H1 (cell line): ENCODE measurements around the gene TBCA. TPM values are rescaled to one million over a fixed set of nuclear protein-coding genes. Genes with fewer than 3 reads are reported as not detected.

Source experiments
- CTCF ChIA-PET: fragments of 300-600 bp; sonication (Branson Sonifier 250); formaldehyde crosslinking; loops from one replicate; lab custom pipeline; 2021; ENCODE audit not compliant: partially characterized antibody; lab: Charles Lee
- POLR2A ChIA-PET: fragments of 300-600 bp; sonication (Branson Sonifier 250); formaldehyde crosslinking; loops from one replicate; lab custom pipeline; 2021; ENCODE audit warnings: inconsistent platforms; ENCODE audit not compliant: partially characterized antibody; lab: Charles Lee
- DNase-seq, 2 experiments: peaks; one replicate each; pipeline versions ENCODE4 v3.0.0 to v3.0.0-alpha.2; 2010 to 2022; ENCODE audit warnings: low spot score in 2 of 2, low read depth in 1 of 2, mixed read lengths in 1 of 2
- FAIRE-seq: peaks from 2 replicates; lab custom pipeline; 2011; peaks lifted over from hg19 to GRCh38; lab: Jason Lieb, UNC
- H2AFZ ChIP-seq: 2 replicates; pipeline ENCODE4 v1.8.1; 2012; ENCODE audit warnings: low read length, inconsistent platforms
- H2AK5ac ChIP-seq: 2 replicates; pipeline ENCODE4 v1.6.1; 2013; ENCODE audit warnings: low read depth, low read length
- H2BK120ac ChIP-seq: replicated peaks from 2 replicates; pipeline ENCODE3; 2013; ENCODE audit warnings: low read depth, low read length, inconsistent platforms
- H2BK12ac ChIP-seq: 2 replicates; pipeline ENCODE4 v1.6.1; 2013; ENCODE audit warnings: low read depth, low read length
- H2BK15ac ChIP-seq: 2 replicates; pipeline ENCODE4 v1.6.1; 2013; ENCODE audit warnings: low read length
- H2BK20ac ChIP-seq: 2 replicates; pipeline ENCODE4 v1.6.1; 2013; ENCODE audit warnings: low read length
- H2BK5ac ChIP-seq: 2 replicates; pipeline ENCODE4 v1.6.1; 2013; ENCODE audit warnings: low read depth, low read length
- H3K14ac ChIP-seq: 2 replicates; pipeline ENCODE4 v1.6.1; 2013; ENCODE audit warnings: inconsistent platforms; ENCODE audit not compliant: insufficient read length
- H3K18ac ChIP-seq: 2 replicates; pipeline ENCODE4 v1.6.1; 2013; ENCODE audit warnings: low read length; ENCODE audit errors: extremely low read depth
- H3K23ac ChIP-seq: 2 replicates; pipeline ENCODE4 v1.6.1; 2013; ENCODE audit warnings: inconsistent platforms; ENCODE audit not compliant: insufficient read length
- H3K23me2 ChIP-seq: 2 replicates; pipeline ENCODE4 v1.6.1; 2013; ENCODE audit warnings: low read depth, low read length
- H3K27ac ChIP-seq: 2 replicates; pipeline ENCODE4 v1.6.1; 2011; ENCODE audit warnings: low read depth, low read length, inconsistent platforms
- H3K27me3 ChIP-seq, 4 experiments: replicated peaks in 1 of 4; 1 replicate in 1 of 4; 2 replicates in 3 of 4; pipeline versions ENCODE4 v1.6.1 to v1.8.1; 2011 to 2013; ENCODE audit warnings: low read length in 3 of 4, mild to moderate bottlenecking in 3 of 4, inconsistent platforms in 2 of 4, mixed read lengths in 2 of 4, moderate library complexity in 1 of 4; ENCODE audit not compliant: control insufficient read depth in 3 of 4, insufficient read depth in 3 of 4; ENCODE audit errors: extremely low read depth in 1 of 4
- H3K36me3 ChIP-seq, 4 experiments: 2 replicates each; pipeline versions ENCODE4 v1.6.1 to v1.8.1; 2011 to 2013; ENCODE audit warnings: mild to moderate bottlenecking in 4 of 4, low read length in 3 of 4, moderate library complexity in 2 of 4, control low read depth in 1 of 4, inconsistent platforms in 1 of 4; ENCODE audit not compliant: insufficient read depth in 4 of 4, control insufficient read depth in 2 of 4
- H3K4ac ChIP-seq: replicated peaks from 2 replicates; pipeline ENCODE3; 2013; ENCODE audit warnings: low read length, low read depth, mixed read lengths, inconsistent platforms; ENCODE audit not compliant: insufficient read length
- H3K4me1 ChIP-seq, 4 experiments: replicated peaks in 1 of 4; 1 replicate in 1 of 4; 2 replicates in 3 of 4; pipeline versions ENCODE4 v1.6.1 to v1.8.1; 2011 to 2013; ENCODE audit warnings: low read length in 3 of 4, inconsistent platforms in 2 of 4, mixed read lengths in 1 of 4; ENCODE audit not compliant: insufficient read depth in 4 of 4, control insufficient read depth in 3 of 4
- H3K4me2 ChIP-seq, 2 experiments: 2 replicates each; pipeline versions ENCODE4 v1.6.1 to v1.8.1; 2011 to 2013; ENCODE audit warnings: low read depth in 2 of 2, low read length in 2 of 2, control low read depth in 1 of 2, inconsistent platforms in 1 of 2, mild to moderate bottlenecking in 1 of 2; ENCODE audit not compliant: insufficient read depth in 1 of 2
- H3K4me3 ChIP-seq, 4 experiments: fragments of 200-600, 300-600 bp in 1 of 4; sonication (generic), shearing (Covaris generic), sonication (Bioruptor Twin) in 1 of 4; 2 replicates each; pipeline versions ENCODE4 v1.5.1 to v1.8.1; 2011 to 2016; ENCODE audit warnings: low read length in 4 of 4, low read depth in 3 of 4, control low read depth in 2 of 4, inconsistent platforms in 2 of 4, mild to moderate bottlenecking in 2 of 4, mixed read lengths in 1 of 4, moderate library complexity in 1 of 4; ENCODE audit not compliant: insufficient read depth in 2 of 4; ENCODE audit errors: extremely low read depth in 1 of 4
- H3K56ac ChIP-seq: replicated peaks from 2 replicates; pipeline ENCODE3; 2013; ENCODE audit warnings: low read depth, mild to moderate bottlenecking, mixed read lengths, low read length, inconsistent platforms; ENCODE audit not compliant: insufficient read length
- H3K79me1 ChIP-seq: 2 replicates; pipeline ENCODE4 v1.6.1; 2013; ENCODE audit warnings: low read depth, low read length, control low read depth
- H3K79me2 ChIP-seq, 2 experiments: 2 replicates each; pipeline versions ENCODE4 v1.6.1 to v1.8.1; 2012 to 2013; ENCODE audit warnings: low read length in 2 of 2, mild to moderate bottlenecking in 2 of 2, inconsistent platforms in 1 of 2; ENCODE audit not compliant: insufficient read depth in 2 of 2, control insufficient read depth in 1 of 2
- H3K9ac ChIP-seq, 4 experiments: replicated peaks in 1 of 4; 1 replicate in 1 of 4; 2 replicates in 3 of 4; pipeline versions ENCODE4 v1.6.1 to v1.8.1; 2011 to 2013; ENCODE audit warnings: low read depth in 3 of 4, low read length in 3 of 4, control low read depth in 2 of 4, mild to moderate bottlenecking in 2 of 4, moderate library complexity in 2 of 4, inconsistent platforms in 1 of 4; ENCODE audit errors: extremely low read depth in 1 of 4
- H3K9me3 ChIP-seq, 2 experiments: 2 replicates each; pipeline versions ENCODE4 v1.6.1 to v1.8.1; 2012 to 2013; ENCODE audit warnings: mild to moderate bottlenecking in 2 of 2, moderate library complexity in 2 of 2, control low read depth in 1 of 2, inconsistent platforms in 1 of 2, low read depth in 1 of 2, low read length in 1 of 2, mixed read lengths in 1 of 2; ENCODE audit not compliant: insufficient read depth in 2 of 2
- H4K20me1 ChIP-seq, 2 experiments: replicated peaks in 1 of 2; 2 replicates each; pipeline versions ENCODE3 to v1.8.1; 2011 to 2013; ENCODE audit warnings: inconsistent platforms in 2 of 2, low read length in 2 of 2, mild to moderate bottlenecking in 1 of 2; ENCODE audit not compliant: insufficient read depth in 2 of 2, control insufficient read depth in 1 of 2
- H4K5ac ChIP-seq: 2 replicates; pipeline ENCODE4 v1.6.1; 2013; ENCODE audit warnings: low read length, low read depth, mixed read lengths, inconsistent platforms; ENCODE audit not compliant: insufficient read length
- H4K8ac ChIP-seq: 2 replicates; pipeline ENCODE4 v1.8.0; 2013; ENCODE audit warnings: mild to moderate bottlenecking, moderate library complexity, low read length, inconsistent platforms; ENCODE audit not compliant: insufficient read depth; ENCODE audit errors: extremely low read depth
- H4K91ac ChIP-seq: replicated peaks from 2 replicates; pipeline ENCODE3; 2013; ENCODE audit warnings: low read length, mixed read lengths, inconsistent platforms; ENCODE audit not compliant: insufficient read length
- BCL11A ChIP-seq, 2 experiments: IDR thresholded peaks; one replicate each; pipeline ENCODE4 v1.6.1; 2011; ENCODE audit warnings: low read depth in 2 of 2, low read length in 2 of 2, mild to moderate bottlenecking in 2 of 2
- CEBPB ChIP-seq: IDR thresholded peaks from 2 replicates; pipeline ENCODE4 v1.6.1; 2012; ENCODE audit warnings: low read depth, low read length
- CHD1 ChIP-seq: IDR thresholded peaks from 2 replicates; pipeline ENCODE4 v1.6.1; 2012; ENCODE audit warnings: low read depth, low read length, improper control_type of control experiment
- EGR1 ChIP-seq: IDR thresholded peaks from 2 replicates; pipeline ENCODE4 v1.6.1; 2011; ENCODE audit warnings: low read depth, low read length, borderline replicate concordance
- HDAC6 ChIP-seq: IDR thresholded peaks from one replicate; pipeline ENCODE4 v1.7.1; 2012; ENCODE audit warnings: low read depth, mild to moderate bottlenecking, inconsistent platforms, low read length, moderate library complexity
- KDM5A ChIP-seq: fragments of 200-600 bp; IDR thresholded peaks from 2 replicates; pipeline ENCODE4 v1.7.1; 2012; ENCODE audit warnings: mild to moderate bottlenecking, low read length, inconsistent platforms, mixed read lengths
- NANOG ChIP-seq: IDR thresholded peaks from 2 replicates; pipeline ENCODE4 v1.6.1; 2011; ENCODE audit warnings: low read length, low read depth, mild to moderate bottlenecking, inconsistent platforms; ENCODE audit not compliant: insufficient read depth, poor library complexity, severe bottlenecking
- NRF1 ChIP-seq: IDR thresholded peaks from 2 replicates; pipeline ENCODE4 v1.6.1; 2011; ENCODE audit warnings: mild to moderate bottlenecking, low read depth, low read length, improper control_type of control experiment
- RAD21 ChIP-seq, 2 experiments: IDR thresholded peaks in 1 of 2; conservative IDR thresholded peaks in 1 of 2; 2 replicates each; pipeline ENCODE4 v1.6.1; 2011; ENCODE audit warnings: low read depth in 2 of 2, low read length in 2 of 2, improper control_type of control experiment in 1 of 2, inconsistent platforms in 1 of 2, mild to moderate bottlenecking in 1 of 2, moderate library complexity in 1 of 2
- SRF ChIP-seq: IDR thresholded peaks from 2 replicates; pipeline ENCODE4 v1.6.1; 2011; ENCODE audit warnings: mild to moderate bottlenecking, low read depth, low read length, moderate library complexity
- SUZ12 ChIP-seq: fragments of 200-600 bp; sonication (generic); IDR thresholded peaks from 2 replicates; pipeline ENCODE4 v1.6.1; 2012; ENCODE audit warnings: mild to moderate bottlenecking, inconsistent platforms, low read length, moderate library complexity, mixed read lengths
- TBP ChIP-seq: IDR thresholded peaks from 2 replicates; pipeline ENCODE4 v1.6.1; 2011; ENCODE audit warnings: low read depth, low read length, improper control_type of control experiment
- WGBS, 2 experiments: shearing (Covaris generic) in 1 of 2; methylation state at CpG; one replicate each; pipeline versions ENCODE4 v1.1.6 to v1.1.7; 2013 to 2015; ENCODE audit warnings: low lambda C conversion rate in 2 of 2, mixed read lengths in 2 of 2, inconsistent platforms in 1 of 2, low coverage in 1 of 2, missing lambda C conversion rate in 1 of 2; ENCODE audit not compliant: insufficient replicate concordance in 2 of 2, insufficient coverage in 1 of 2, insufficient read length in 1 of 2; ENCODE audit errors: extremely low coverage in 1 of 2, missing lambda C conversion rate in 1 of 2; 5-methylcytosine and 5-hydroxymethylcytosine counted together
- polyA plus RNA-seq, 7 experiments: library from polyadenylated mRNA; depleted of rRNA in 3 of 7; stranded (reverse) in 5 of 7; unstranded in 2 of 7; fragments of >200 nt in 5 of 7; fragments of 200-250 nt in 2 of 7; gene quantifications; 1 replicate in 5 of 7; 2 replicates in 1 of 7; 4 replicates in 1 of 7; pipeline versions ENCODE4 v1.2.1 to v1.2.3, GENCODE V29; 2011 to 2013; ENCODE audit warnings: missing spikeins in 2 of 7, mixed read lengths in 2 of 7
- total RNA-seq: library from RNA; stranded (reverse); fragmentation: NEBNext Ultra II Directional; extraction: Animal tissue kit (Norgen Biotek cat#: 25700); gene quantifications from 2 replicates; pipeline ENCODE4 v1.2.1, GENCODE V29; 2021
- TF ChIP-seq, protein P1 (sequence below): IDR thresholded peaks from 2 replicates; pipeline ENCODE4 v1.6.1; 2011; ENCODE audit warnings: low read depth, mild to moderate bottlenecking, low read length; ENCODE audit not compliant: insufficient read depth

The TBCA gene
- total and polyA plus RNA-seq, 2 of the 8 experiments (the other 6 are each of a cell fraction or from before 2014, with no cell fraction given), result 55.7 to 320 TPM

GRCh38 chr5:77781076-77781475 lies 4.9 kb upstream of the TBCA start:
- Histone ChIP-seq H3K18ac (no peak overlapping the region), H2BK120ac (no peak overlapping the region), H2BK15ac (no peak overlapping the region), H3K9ac (no peak overlapping the region), H3K9me3 (no peaks in the 10 kb centered on the region), H3K4me3 (no peak overlapping the region), H4K91ac (no peak overlapping the region), H2BK12ac (no peak overlapping the region), H3K4me1 (peaks cover 0 to 5% (median 2%) of the 10 kb centered on the region in 4 experiments; a peak in 3 of 7 replicates), H3K23ac (no peak overlapping the region), H3K23me2 (no peaks in the 10 kb centered on the region; the same call in 1 of the 2 replicates), H3K27ac (no peak overlapping the region), H2BK20ac (no peak overlapping the region), H2BK5ac (no peak overlapping the region), H2AFZ (no peak overlapping the region), H3K56ac (no peak overlapping the region), H4K5ac (no peak overlapping the region), H4K8ac (no peak overlapping the region), H3K4ac (no peak overlapping the region), H3K4me2 (no peak overlapping the region), H3K27me3 (no peaks in the 10 kb centered on the region), H2AK5ac (no peak overlapping the region), H3K79me2 (no peaks in the 10 kb centered on the region), H3K36me3 (no peaks in the 10 kb centered on the region), H3K79me1 (no peaks in the 10 kb centered on the region), H4K20me1 (no peaks in the 10 kb centered on the region), H3K14ac (no peak overlapping the region)
- FAIRE-seq, result no peak
- TF ChIP-seq BCL11A (IDR thresholded peaks at IDR 0.05; ENCODE audit: low read depth in 2 of 2, low read length in 2 of 2) (no peak), KDM5A (no peak), TBP (no peak), EGR1 (no peak), SUZ12 (no peak), SRF (no peak), NANOG (no peak), CEBPB (no peak), RAD21 (IDR thresholded peaks at IDR 0.05 in 1 of 2, conservative IDR thresholded peaks at IDR 0.05 in 1 of 2; ENCODE audit: low read depth in 2 of 2, low read length in 2 of 2) (no peak), CHD1 (no peak), NRF1 (no peak), HDAC6 (no peak)
- TF ChIP-seq, protein P1, sequence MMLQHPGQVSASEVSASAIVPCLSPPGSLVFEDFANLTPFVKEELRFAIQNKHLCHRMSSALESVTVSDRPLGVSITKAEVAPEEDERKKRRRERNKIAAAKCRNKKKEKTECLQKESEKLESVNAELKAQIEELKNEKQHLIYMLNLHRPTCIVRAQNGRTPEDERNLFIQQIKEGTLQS, result no peak
- no peak for DNase-seq
- POLR2A ChIA-PET, result no interaction called here
- 95% methylated on average over 1 of the region's 1 CpG; no CpG with 5 or more reads in 1 of the 2 experiments for WGBS, 2 experiments
- CTCF ChIA-PET, result interaction anchor here (0.5 kb wide), 1 partner anchor 233 kb away, joined by 3 read pairs; no protein-coding TSS in a partner anchor
